ENCODE data around the gene TBC1D1.

GRCh38 chr4:38113132-38113531, 222.2 kb downstream of the TBC1D1 start:
- no peak for TF ChIP-seq POLR2AphosphoS5 (IDR thresholded peaks at IDR 0.05)
- TF ChIP-seq POLR2A (IDR thresholded peaks at IDR 0.05): no peak
- TF ChIP-seq CTCF (IDR thresholded peaks at IDR 0.05): no peak
- TF ChIP-seq EP300 (IDR thresholded peaks at IDR 0.05; ENCODE audit: low read depth): no peak

All from transverse colon (tissue), 4 donors.